GM21367 (cell line): ENCODE measurements around the gene EPB41.
"Not testable (repeated sequence)": the region's sequence is repeated elsewhere in the genome, so short reads cannot be mapped to it uniquely, and the experiment has no call there.

Source experiments
- ATAC-seq: cut with Tn5 transposase; IDR thresholded peaks from one replicate; pipeline ENCODE4 v1.9.1; 2021; ENCODE audit not compliant: unreplicated experiment

EPB41 gene

DNA sequence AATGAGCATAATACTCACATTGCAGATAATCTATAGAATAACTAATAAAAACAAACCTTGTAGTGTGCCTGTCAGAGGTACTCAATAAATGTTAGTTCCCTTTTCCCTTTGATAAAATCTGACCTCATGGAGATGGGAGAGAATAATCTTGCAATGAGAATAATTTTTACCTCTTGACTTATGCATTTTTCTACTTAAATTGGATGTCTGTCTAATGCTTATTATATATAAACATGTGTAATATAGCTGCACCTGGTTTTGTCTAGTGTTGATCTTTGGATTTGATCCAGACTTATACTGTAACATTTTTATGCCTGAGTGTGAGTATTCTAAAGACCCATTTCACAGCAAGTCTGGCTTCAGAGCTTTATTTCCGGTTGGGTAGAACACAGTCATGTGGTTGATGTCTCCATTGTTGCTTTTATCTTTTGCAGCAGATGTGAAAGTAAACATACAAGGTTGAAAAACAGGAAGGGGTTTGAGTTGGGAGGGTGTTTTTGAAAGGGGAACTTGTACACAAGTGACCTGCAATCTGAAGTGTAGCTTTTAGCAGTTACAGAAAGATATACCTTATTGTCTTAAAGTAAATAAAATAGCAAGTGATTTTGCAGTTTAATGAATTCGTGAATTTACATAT is 12.4 kb downstream of the EPB41 start:
- ATAC-seq = peak; percentile 74

DNA sequence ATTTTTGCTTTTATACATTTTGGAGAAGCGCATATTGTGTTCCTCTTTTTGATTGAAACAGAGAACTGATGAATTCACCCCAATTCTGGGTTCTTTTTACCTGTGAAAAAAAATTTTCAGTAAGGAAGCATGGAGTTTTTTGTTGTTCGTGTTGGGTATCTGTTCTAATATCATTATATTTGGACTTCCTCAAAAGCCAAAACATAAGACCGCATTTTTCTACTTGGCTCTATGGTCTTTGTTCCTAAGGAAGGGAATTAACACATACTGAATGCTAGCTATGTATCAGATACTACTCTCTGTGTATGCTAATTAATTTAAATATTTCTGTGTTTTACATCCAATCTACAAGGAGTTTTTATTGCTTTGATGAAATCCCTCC is 12.9 kb downstream of the EPB41 start:
- ATAC-seq = no peak

DNA sequence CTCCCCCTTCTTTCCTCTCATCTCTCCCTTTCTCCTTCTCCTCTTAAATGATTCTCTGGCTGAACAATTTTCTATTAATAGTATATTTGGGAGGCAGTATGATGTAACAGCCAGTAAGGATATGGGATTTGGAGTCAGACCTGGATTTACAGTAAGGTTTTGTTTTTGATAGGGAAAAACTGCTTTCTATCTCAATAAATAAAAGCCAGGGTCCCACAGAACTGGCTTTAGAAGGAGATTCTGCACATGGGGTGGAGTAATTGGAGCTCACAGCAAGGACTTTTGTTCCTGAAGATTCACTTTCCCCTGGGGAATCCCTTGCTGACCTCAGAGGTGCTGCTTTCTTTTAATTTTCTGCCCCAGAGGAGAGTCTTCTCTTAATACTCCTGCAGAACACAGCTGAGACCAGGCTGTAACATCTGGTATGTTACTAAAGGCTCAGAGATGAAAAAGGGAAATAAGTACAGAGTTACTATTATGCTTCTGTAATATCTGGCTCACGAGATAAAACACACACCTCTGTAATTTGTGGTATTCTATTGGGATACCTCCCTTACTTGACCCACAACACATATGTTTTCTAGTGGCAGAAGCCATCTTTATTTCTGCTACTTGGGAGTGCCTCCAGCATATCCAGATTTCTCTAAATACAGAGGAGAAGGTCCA is 13.4 kb downstream of the EPB41 start:
- ATAC-seq = no peak

DNA sequence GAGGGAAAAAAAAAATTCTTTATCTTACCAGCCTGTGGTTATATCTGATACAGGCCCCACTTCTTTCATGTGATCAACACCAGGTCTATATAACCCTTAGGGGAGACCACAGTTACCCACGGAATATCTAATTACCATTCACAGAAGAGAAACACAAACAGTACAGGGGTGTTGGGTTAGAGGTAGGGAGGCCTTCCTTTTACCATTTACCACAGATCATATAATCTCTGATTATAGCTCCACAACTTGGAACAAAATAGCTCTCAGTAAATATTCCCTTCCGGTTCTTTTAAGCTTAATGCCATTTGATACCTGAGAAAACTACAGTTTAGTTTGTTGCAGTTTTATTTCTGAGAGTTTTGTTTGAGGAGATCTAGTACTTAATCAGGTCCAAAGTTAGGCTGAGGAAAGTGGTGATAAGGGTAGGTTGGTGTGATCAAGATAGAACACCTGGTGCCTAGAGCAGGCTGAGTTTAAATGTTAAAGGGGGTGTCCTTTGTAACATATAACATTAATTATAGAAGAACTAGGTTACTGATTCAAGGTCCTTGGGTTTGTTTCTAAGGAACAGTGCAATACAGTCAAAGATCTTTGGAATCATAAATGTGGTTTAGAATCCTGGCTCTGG is 14.1 kb downstream of the EPB41 start:
- no peak for ATAC-seq

DNA sequence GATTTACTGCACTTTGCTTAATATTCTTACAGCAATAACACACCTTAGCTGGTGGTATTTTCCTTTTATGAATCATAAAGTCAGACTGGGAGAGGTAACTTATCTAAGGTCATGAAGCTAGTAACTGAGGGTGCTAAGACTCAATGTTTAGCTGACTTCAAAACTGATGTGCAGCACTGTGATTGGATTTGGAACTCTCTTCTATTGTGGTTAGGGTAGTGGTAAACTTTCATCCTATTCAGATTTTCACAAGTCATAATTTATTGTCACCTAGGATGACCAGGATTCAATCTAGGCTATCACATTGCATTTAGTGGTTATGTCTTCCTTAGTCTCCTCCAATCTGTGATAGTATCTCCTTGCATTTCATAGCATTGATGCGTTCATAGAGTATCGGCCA is 18.9 kb downstream of the EPB41 start:
- ATAC-seq = no peak

DNA sequence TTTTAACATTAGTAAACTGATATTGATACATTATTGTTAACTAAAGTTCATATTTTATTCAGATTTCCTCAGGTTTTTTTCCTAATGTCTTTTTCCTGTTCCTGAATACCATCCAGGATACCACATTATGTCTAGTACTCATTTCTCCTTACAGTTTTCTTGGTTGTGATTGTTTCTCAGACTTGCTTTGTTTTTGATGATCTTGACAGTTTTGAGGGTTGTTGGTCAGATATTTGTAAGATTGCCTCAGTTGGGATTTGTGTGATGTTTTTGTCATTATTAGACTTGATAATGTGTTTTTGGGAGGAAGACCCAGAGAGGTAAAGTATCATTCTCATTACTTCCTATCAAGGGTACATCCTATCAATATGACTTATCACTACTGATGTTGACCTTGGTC is 19.5 kb downstream of the EPB41 start:
- ATAC-seq = no peak

DNA sequence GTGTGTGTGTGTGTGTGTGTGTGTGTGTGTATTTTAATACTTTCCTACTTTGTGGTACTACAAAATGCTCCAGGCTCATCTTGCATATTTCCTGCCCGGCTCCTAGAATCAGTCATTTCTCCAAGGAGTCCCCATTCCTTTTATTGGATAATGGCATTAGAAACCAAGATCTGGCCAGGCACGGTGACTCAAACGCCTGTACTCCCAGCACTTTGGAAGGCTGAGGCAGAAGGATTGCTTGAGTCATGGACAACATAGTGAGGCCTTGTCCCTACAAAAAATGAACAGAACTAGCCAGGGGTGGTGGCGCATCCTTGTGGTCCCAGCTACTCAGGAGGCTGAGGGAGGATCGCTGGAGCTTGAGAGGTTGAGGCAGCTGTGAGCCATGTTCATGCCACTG is 20.3 kb downstream of the EPB41 start:
- ATAC-seq = no peak

DNA sequence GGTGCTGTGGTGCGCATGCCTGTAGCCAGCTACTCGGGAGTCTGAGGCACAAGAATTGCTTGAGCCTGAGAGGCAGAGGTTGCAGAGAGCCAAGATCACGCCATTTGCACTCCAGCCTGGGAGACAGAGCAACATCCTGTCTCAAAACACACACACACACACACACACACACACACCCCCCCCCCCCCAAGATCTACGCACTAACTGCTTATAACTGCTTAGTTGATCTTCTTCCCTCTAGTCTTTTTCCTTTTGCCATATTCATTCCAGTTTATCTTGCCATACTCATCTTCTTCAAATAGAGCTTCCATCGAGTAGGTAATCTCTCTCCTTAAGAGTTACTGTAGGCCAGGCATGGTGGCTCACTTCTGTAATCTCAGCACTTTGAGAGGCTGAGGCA is 20.9 kb downstream of the EPB41 start:
- ATAC-seq = no peak

DNA sequence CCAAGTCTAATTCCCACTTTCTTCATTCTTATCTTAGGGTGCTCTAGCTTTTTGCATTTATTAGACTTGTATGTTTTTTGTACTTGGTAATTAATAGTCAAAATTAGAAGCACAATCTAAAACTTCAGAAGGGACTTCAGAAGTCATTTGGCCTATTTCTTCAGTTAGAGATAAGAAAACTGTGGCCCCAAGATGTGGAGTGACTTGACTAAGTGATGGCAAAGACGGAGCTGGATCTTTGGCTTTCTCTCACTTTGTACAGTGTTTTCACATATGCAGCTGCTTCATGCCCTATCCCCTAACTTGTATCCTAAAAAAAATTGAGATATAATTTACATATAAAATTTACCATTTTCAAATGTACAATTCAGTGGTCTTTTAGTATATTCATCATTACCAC is 21.7 kb downstream of the EPB41 start:
- no peak for ATAC-seq

DNA sequence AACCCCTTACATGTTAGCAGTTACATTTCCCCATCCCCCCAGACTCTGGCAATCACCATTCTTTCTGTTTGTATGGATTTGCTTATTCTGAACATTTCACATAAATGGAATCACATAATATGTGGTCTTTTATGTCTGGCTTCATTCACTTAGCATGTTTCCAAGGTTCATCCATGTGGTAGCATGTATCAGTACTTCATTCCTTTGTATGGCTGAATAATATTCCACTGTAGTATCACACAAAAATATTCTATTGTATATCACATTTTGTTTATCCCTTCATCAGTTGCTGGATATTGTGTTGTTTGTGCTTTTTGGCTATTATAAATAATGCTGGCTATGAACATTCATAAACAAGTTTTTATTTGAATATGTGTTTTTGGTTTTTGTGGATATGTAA is 22.2 kb downstream of the EPB41 start:
- ATAC-seq = no peak

DNA sequence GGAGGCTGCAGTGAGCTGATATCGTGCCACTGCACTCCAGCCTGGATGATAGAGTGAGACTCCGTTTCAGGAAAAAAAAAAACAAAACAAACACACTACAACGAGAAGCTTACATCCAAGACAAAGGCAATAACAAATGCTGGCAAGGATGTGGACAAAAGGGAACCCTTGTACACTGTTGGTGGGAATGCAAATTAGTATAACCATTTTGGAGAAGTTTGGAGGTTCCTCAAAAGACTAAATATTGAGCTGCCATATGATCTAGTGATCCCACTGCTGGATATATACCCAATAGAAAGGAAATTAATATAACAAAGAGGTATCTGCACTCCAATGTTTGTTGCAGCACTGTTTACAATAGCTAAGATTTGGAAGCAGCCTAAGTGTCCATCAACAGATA is 29.2 kb downstream of the EPB41 start:
- not testable (repeated sequence) for ATAC-seq

DNA sequence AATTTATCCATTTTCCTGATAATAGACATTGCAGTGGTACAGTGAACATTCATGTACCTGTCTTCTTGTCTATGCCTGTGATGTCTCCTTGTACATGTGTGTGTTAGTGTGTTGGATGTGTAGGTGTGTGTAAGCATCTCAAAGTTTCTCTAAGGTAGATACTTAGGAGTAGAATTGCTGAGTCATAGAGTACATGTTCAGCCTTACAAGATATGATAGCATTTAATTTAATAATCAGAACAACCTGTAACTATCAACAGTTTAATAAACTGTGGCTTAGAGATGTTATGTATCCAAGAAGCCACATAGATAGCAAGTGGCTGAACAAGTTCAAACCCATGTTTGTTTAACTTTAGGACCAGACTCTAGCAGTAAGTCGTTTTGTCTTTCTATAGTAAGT is 35.6 kb downstream of the EPB41 start:
- ATAC-seq = no peak

DNA sequence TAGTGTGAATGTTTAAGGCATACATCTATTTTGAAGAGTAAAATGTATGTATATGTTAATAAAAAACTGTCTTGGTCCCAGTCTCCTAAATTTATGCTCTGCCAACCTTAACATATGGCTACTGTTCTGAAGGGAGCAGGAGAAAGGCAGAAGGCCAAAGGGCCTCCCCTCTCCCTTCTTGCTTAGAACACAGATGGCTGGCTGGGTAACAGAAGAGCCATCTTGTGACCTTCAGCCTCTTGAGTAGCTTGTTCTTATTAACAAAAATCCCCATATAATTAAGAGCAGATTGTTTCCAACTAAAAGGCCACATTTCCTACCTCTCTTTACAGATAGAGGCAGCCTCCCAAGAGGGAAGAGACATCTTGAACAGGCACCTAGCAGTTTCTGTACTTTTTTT is 36.1 kb downstream of the EPB41 start:
- ATAC-seq = no peak

DNA sequence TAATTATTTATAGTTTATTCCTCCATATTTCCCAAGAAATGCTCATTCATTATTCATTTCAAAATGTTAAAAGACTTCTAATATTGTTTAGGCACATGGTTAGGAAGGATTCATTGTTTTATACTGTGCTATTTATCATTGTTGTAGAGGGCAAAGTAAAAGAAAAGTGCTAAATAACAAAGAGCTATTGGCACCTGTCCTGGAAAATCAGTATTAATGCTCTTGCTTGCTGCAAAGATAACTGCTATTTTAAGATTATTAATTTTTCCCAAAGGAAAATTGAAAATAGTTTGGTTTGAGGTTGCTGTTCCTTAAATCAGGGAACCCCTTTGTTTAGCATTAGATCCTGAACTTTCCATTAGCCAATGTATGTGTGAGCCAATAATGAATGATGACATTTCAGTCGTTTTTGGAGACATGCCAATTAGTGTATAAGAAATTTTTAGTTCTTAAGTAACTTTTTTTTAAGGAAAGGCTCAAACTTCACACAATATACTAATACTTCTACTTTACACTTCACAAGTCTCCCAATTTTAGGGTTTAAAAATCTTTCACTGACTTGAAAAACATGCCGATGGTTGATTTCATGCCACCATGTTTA is 39.9 kb downstream of the EPB41 start:
- ATAC-seq = no peak

DNA sequence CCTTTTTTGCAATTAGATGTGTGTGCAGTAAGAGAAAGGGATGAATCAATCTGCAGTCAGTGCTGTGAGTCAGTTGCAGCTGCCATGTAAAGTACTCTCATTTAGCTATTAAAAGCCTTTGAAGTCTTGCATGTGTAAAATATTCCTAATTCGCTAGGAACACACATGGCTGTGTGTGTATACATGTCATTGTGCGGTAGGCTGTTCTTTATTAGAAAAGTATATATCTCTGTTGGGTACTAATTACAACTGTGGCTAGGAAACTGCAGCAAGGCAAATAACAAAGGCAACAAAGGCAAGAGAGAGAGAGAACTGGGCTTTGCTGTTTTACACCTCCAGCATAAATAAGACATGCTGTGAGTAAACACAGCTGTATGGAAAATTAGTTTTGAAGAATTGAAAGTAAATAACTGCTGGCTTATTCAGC is 41.7 kb downstream of the EPB41 start:
- no peak for ATAC-seq

DNA sequence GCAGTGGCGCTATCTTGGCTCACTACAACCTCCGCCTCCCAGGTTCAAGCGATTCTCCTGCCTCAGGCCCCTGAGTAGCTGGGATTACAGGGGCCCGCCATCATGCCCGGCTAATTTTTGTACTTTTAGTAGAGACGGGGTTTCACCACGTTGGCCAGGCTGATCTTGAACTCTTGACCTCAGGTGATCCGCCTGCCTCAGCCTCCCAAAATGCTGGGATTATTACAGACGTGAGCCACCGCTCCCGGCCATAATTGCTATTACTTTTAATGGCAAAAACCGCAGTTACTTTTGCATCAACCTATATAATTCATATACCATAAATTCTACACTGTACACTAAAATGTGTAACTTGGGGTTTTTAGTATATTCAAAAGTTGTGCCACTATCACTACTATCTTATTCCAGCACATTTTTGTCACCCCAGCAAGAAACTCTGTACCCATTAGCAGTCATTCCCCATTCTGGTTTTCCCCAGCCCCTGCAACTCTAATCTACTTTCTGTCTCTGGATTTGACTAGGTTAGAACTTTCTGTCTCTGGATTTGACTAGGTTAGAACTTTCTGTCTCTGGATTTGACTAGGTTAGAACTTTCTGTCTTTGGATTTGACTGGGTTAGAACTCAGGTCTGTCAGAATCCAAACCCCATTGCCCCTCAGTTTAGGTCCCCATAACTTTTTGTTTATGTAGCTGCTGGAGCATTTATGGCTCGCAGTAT is 47.9 kb downstream of the EPB41 start:
- not testable (repeated sequence) for ATAC-seq

DNA sequence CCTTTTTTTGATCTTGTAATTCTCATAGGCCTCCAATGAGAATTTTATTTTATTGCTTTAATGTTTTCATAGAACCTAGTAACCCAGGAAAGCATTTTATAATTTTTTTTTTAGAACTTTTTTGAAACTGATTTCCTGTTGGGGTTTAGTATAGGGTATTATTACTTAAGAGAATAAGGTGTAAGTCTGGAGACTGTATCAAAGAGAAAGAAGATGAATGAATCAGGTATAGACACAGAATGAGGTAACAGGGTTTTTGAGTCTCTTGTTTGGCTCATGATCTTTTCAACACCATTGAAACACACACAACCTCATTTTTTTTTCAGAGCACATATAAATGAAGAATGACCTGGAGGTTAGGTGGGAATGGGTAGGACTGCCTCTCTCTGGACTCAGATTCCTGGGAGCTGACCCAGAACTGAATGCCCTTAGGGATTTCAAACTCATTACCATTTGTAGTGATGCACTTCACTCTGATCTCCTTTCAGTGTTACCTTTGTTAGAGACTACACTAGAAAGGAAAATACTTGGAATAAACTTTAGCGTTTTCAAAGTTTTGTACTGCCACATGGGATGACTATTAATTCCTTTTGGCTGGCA is 51.0 kb downstream of the EPB41 start:
- no peak for ATAC-seq

DNA sequence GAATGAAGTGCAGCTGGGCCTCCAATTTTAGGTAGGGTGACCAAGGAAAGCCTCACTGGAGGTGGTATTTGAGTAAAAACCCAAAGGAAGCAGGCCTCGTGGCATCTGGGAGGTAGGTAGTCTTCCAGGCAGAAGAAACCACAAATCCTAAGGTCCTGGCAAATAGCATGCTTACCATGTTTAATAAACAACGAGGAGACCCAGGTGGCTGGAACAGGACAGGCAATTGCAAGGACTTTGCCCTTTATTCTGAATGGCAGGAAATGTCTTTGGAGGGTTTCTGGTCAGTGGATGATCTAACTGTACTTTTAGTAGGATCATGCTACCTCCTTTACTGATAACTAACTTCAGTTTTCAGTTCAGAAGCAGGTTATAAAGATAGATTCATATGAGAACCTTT is 52.2 kb downstream of the EPB41 start:
- no peak for ATAC-seq

DNA sequence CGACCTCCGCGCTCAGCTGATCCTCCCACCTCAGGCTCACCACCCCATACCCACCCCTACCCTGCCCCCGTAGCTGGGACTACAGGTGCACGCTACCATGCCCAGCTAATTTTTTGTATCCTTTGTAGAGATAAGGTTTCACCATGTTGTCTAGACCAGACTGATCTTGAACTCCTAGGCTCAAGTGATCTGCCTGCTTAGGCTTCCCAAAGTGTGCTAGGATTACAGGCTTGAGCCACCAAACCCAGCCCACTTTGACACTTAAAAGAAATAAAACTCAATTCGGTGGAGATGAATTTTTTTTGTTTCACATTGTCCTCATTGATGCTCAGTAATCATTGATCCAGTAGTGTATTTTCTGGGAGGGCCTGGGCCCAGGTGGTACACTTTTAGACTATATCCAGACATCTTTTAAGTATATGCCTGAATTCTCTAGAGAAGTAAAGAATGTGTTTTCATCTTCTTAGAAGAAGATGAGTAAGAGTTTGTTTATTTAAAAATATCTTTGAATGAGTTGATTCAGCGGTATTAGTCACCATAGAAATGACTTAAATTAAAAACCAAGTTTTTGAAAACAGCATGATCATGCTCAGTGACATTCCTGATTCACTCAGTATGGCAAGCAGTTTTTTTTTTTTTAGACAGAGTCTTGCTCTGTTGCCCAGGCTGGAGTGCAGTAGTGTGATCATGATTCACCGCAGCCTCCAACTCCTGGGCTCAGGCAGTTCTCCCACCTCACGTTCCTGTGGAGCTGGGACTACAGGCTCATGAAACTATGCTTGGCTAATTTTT is 57.8 kb downstream of the EPB41 start:
- ATAC-seq = no peak
